Glutamatergic neuron (in vitro differentiated cells): ENCODE data around the gene TNFRSF8. TPM values are rescaled to one million over a fixed set of nuclear protein-coding genes. Genes with fewer than 3 reads are reported as not detected.

ENCODE experiments used
- DNase-seq: peaks from one replicate; pipeline ENCODE4 v3.0.0; 2022
- H3K27ac Mint-ChIP-seq: one replicate; pipeline ENCODE4 v1.8.0; 2020; ENCODE audit warnings: mild to moderate bottlenecking, mixed read lengths, inconsistent platforms; ENCODE audit not compliant: unreplicated experiment
- H3K27me3 Mint-ChIP-seq: one replicate; pipeline ENCODE4 v1.8.0; 2020; ENCODE audit warnings: mild to moderate bottlenecking, moderate library complexity, mixed read lengths, inconsistent platforms; ENCODE audit not compliant: unreplicated experiment
- H3K36me3 Mint-ChIP-seq: one replicate; pipeline ENCODE4 v1.8.0; 2020; ENCODE audit warnings: mild to moderate bottlenecking, mixed read lengths, inconsistent platforms; ENCODE audit not compliant: unreplicated experiment
- H3K4me1 Mint-ChIP-seq: one replicate; pipeline ENCODE4 v1.8.0; 2020; ENCODE audit warnings: mild to moderate bottlenecking, low read depth, mixed read lengths, inconsistent platforms; ENCODE audit not compliant: unreplicated experiment
- H3K4me3 Mint-ChIP-seq: one replicate; pipeline ENCODE4 v1.8.0; 2020; ENCODE audit warnings: mild to moderate bottlenecking, mixed read lengths, inconsistent platforms; ENCODE audit not compliant: unreplicated experiment
- H3K9me3 Mint-ChIP-seq: one replicate; pipeline ENCODE4 v1.8.0; 2020; ENCODE audit warnings: mild to moderate bottlenecking, moderate library complexity, mixed read lengths, inconsistent platforms; ENCODE audit not compliant: unreplicated experiment
- CTCF ChIP-seq: fragments of 200-600 bp; sonication (generic); IDR thresholded peaks from one replicate; pipeline ENCODE4 v1.5.0; 2021; ENCODE audit not compliant: partially characterized antibody, unreplicated experiment
- total RNA-seq: library from RNA; stranded (reverse); fragmentation: NEBNext Ultra II Directional; extraction: Animal tissue kit (Norgen Biotek cat#: 25700); gene quantifications from one replicate; pipeline ENCODE4 v1.2.1, GENCODE V29; 2021; ENCODE audit not compliant: unreplicated experiment

The TNFRSF8 gene
- total RNA-seq, 1 donor from 2014 or later, result not detected

GRCh38 chr1:12185036-12185917 is 122.2 kb downstream of the TNFRSF8 start:
- TF ChIP-seq CTCF, result no peak
- peaks cover 11% of the 10 kb centered on the region for H3K27me3 Mint-ChIP-seq
- H3K4me3 Mint-ChIP-seq, result no peak overlapping the region
- H3K27ac Mint-ChIP-seq, result no peak overlapping the region
- H3K36me3 Mint-ChIP-seq, result no peaks in the 10 kb centered on the region
- DNase-seq, result no peak
- H3K4me1 Mint-ChIP-seq, result no peaks in the 10 kb centered on the region
- peaks cover 8% of the 10 kb centered on the region for H3K9me3 Mint-ChIP-seq

GRCh38 chr1:12185918-12186678 is 123.0 kb downstream of the TNFRSF8 start:
- no peak for DNase-seq
- Mint-ChIP-seq H3K9me3 (peaks cover 9% of the 10 kb centered on the region), H3K27ac (no peak overlapping the region), H3K27me3 (peaks cover 11% of the 10 kb centered on the region), H3K4me3 (no peak overlapping the region), H3K4me1 (no peaks in the 10 kb centered on the region), H3K36me3 (no peaks in the 10 kb centered on the region)
- TF ChIP-seq CTCF, result no peak

GRCh38 chr1:12186679-12186985 is 123.5 kb downstream of the TNFRSF8 start:
- Mint-ChIP-seq H3K27me3 (peaks cover 9% of the 10 kb centered on the region), H3K4me1 (no peaks in the 10 kb centered on the region), H3K9me3 (peaks cover 9% of the 10 kb centered on the region), H3K36me3 (no peaks in the 10 kb centered on the region), H3K27ac (no peak overlapping the region), H3K4me3 (no peak overlapping the region)
- no peak for DNase-seq
- no peak for TF ChIP-seq CTCF

GRCh38 chr1:12188115-12188514 is 125.0 kb downstream of the TNFRSF8 start:
- H3K27me3 Mint-ChIP-seq, result peaks cover 8% of the 10 kb centered on the region
- TF ChIP-seq CTCF, result no peak
- no peaks in the 10 kb centered on the region for H3K4me1 Mint-ChIP-seq
- DNase-seq, result no peak
- no peaks in the 10 kb centered on the region for H3K36me3 Mint-ChIP-seq
- H3K27ac Mint-ChIP-seq, result peak overlapping the region; percentile 65
- H3K4me3 Mint-ChIP-seq, result no peak overlapping the region
- H3K9me3 Mint-ChIP-seq, result peaks cover 6% of the 10 kb centered on the region
